ENCODE data around the gene PDE10A. TPM values are rescaled to one million over a fixed set of nuclear protein-coding genes. Genes with fewer than 3 reads are reported as not detected.
A peak's percentile ranks its signal among the peaks of the same experiment; 100 is the strongest.

Gene PDE10A
- total RNA-seq, 6 donors from 2014 or later = 0.89 to 4.9 (median 1.4) TPM

DNA sequence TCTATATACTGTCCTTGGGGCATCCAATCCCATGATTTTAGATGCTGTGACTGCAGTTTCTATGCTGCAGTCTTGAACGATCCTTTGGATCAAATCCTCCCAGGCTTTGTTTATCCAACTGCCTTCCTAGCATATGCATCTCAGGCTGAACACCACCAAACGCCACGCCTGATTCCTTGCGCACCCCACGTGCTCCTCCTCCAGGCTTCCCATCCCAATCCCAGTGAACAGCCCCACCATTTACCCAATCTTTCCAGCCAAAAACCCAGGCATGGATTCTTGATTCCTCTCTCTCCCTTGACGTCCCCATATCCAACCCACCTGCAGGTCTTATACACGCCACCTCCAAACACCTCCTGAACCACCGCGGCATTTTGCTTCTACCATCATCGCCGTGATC is 7.8 kb downstream of the PDE10A start:
- no peak overlapping the region for H3K4me3 ChIP-seq
- no peaks in the 10 kb centered on the region for H3K9me3 ChIP-seq
- H3K27ac ChIP-seq = no peak overlapping the region
- DNase-seq = no peak
- peaks cover 0 to 2% (median 1%) of the 10 kb centered on the region in 4 donors for H3K4me1 ChIP-seq
- no peaks in the 10 kb centered on the region for H3K36me3 ChIP-seq
- ATAC-seq (ENCODE audit: low FRiP score in 2 of 2) = no peak
- peaks cover 0 to 5% (median under 1%) of the 10 kb centered on the region in 4 donors for H3K27me3 ChIP-seq
- WGBS, 2 donors = 95% methylated on average over 11 of the region's 11 CpGs
- TF ChIP-seq POLR2AphosphoS5 (IDR thresholded peaks at IDR 0.05) (no peak), POLR2A (IDR thresholded peaks at IDR 0.05) (no peak), EP300 (IDR thresholded peaks at IDR 0.05) (no peak)
- TF ChIP-seq, protein P1, sequence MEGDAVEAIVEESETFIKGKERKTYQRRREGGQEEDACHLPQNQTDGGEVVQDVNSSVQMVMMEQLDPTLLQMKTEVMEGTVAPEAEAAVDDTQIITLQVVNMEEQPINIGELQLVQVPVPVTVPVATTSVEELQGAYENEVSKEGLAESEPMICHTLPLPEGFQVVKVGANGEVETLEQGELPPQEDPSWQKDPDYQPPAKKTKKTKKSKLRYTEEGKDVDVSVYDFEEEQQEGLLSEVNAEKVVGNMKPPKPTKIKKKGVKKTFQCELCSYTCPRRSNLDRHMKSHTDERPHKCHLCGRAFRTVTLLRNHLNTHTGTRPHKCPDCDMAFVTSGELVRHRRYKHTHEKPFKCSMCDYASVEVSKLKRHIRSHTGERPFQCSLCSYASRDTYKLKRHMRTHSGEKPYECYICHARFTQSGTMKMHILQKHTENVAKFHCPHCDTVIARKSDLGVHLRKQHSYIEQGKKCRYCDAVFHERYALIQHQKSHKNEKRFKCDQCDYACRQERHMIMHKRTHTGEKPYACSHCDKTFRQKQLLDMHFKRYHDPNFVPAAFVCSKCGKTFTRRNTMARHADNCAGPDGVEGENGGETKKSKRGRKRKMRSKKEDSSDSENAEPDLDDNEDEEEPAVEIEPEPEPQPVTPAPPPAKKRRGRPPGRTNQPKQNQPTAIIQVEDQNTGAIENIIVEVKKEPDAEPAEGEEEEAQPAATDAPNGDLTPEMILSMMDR (IDR thresholded peaks at IDR 0.05) = no peak

DNA sequence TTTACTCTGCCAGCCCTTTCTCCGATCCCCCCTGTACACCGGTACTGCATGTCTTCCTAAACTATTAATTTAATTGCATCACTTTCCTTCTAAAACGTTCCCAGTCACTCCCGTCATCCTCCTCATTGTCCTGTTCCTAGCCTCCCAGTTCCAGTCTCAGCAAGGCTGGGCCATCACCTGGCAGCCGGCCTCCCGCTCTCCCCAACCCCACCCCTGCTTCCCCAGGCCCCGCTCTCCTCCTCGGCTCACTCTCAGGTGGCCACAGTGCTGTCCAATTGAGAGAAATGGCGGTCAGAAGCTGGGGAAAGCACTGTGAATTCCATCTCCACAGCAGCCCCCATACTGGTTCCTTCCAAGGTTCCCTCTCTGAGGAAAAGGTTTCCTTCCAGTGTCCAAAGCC is 8.9 kb downstream of the PDE10A start:
- H3K9me3 ChIP-seq = no peaks in the 10 kb centered on the region
- DNase-seq = peak in 1 of 2 donors; percentile 32
- no peaks in the 10 kb centered on the region for H3K4me1 ChIP-seq
- no peak overlapping the region for H3K4me3 ChIP-seq
- ATAC-seq (ENCODE audit: low FRiP score in 2 of 2) = no peak
- H3K27ac ChIP-seq = no peak overlapping the region
- TF ChIP-seq POLR2AphosphoS5 (IDR thresholded peaks at IDR 0.05) = no peak
- 91 to 92% methylated on average over 9 of the region's 9 CpGs for WGBS, 2 donors
- no peaks in the 10 kb centered on the region for H3K27me3 ChIP-seq
- H3K36me3 ChIP-seq = no peaks in the 10 kb centered on the region

DNA sequence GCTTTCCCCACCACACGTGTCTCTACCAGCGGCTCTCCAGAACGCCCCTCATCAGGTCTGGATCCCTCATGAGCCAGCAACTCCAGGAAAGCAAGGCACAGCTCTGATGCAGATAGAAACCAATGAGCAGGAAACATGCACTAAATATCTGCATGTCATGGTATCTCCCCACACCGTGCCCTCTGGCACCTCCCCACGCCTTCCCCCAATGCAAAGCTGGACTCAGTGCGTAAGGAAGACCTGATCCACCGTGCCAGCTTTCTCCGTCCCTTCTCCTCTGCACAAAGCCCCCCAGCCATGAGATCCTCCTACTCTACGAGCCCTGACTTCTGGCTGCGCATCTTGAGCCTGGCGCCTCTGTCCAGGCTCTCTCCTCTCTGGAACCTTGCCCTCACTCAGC is 9.4 kb downstream of the PDE10A start:
- H3K9me3 ChIP-seq = no peaks in the 10 kb centered on the region
- no peaks in the 10 kb centered on the region for H3K4me1 ChIP-seq
- no peak for TF ChIP-seq POLR2A (IDR thresholded peaks at IDR 0.05)
- TF ChIP-seq, protein P1 (IDR thresholded peaks at IDR 0.05) = no peak
- no peak for TF ChIP-seq POLR2AphosphoS5 (IDR thresholded peaks at IDR 0.05)
- no peak for TF ChIP-seq EP300 (IDR thresholded peaks at IDR 0.05)
- no peak for ATAC-seq (ENCODE audit: low FRiP score in 2 of 2)
- H3K4me3 ChIP-seq = no peak overlapping the region
- no peaks in the 10 kb centered on the region for H3K27me3 ChIP-seq
- DNase-seq = no peak
- WGBS, 2 donors = 79 to 80% methylated on average over 11 of the region's 11 CpGs
- H3K27ac ChIP-seq = no peak overlapping the region
- no peaks in the 10 kb centered on the region for H3K36me3 ChIP-seq

DNA sequence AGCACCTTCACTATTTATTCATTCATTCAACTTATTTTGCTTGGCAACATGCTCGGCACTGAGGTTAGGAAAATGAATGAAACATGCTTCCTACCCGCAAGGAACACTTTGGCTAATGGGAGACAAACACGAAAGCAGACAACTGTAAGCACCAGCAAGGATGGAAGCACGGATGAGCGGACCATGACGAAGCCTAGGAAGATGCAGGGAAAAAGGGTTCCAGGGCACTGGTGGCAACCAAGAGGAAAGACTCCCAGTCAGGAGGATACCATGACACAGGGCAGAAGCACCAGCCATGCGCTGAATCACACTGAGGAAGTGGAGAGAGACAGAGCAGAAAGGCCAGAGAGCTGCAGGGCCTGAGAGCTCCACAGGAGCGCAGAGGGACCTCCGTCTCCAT is 9.8 kb downstream of the PDE10A start:
- TF ChIP-seq, protein P1 (IDR thresholded peaks at IDR 0.05) = no peak
- no peak for TF ChIP-seq EP300 (IDR thresholded peaks at IDR 0.05)
- Histone ChIP-seq H3K36me3 (no peaks in the 10 kb centered on the region), H3K9me3 (no peaks in the 10 kb centered on the region), H3K4me3 (no peak overlapping the region), H3K27ac (no peak overlapping the region), H3K4me1 (no peaks in the 10 kb centered on the region), H3K27me3 (no peaks in the 10 kb centered on the region)
- WGBS, 2 donors = 87 to 90% methylated on average over 9 of the region's 9 CpGs
- DNase-seq (no peak), ATAC-seq (ENCODE audit: low FRiP score in 2 of 2) (no peak)

DNA sequence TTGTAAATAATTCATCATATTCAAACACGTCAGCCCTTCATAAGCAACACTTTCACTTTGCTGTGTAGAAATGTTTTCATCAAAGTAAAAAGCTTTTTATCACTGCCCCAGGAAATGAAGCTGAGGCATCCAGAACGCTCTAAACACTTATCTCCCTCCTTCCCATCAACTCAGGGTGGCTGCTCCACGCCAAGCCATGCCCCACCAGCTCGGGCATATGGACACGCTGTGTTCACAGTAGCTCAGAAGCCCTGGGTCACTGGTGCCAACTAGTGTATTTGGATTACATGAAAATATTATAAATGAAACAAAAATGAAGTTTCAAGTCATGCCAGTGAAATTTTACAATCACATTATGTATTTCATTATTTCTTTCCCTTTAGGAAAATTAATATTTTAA is 10.3 kb downstream of the PDE10A start:
- WGBS, 2 donors = 51 to 52% methylated on average over 5 of the region's 5 CpGs
- no peaks in the 10 kb centered on the region for H3K36me3 ChIP-seq
- H3K9me3 ChIP-seq = no peaks in the 10 kb centered on the region
- no peak for TF ChIP-seq EP300 (IDR thresholded peaks at IDR 0.05)
- TF ChIP-seq POLR2A (IDR thresholded peaks at IDR 0.05) = no peak
- TF ChIP-seq, protein P1 (IDR thresholded peaks at IDR 0.05) = no peak
- TF ChIP-seq POLR2AphosphoS5 (IDR thresholded peaks at IDR 0.05) = no peak
- ATAC-seq (ENCODE audit: low FRiP score in 2 of 2) (no peak), DNase-seq (no peak)
- H3K4me1 ChIP-seq = no peaks in the 10 kb centered on the region
- H3K27me3 ChIP-seq = no peaks in the 10 kb centered on the region
- H3K27ac ChIP-seq = no peak overlapping the region
- H3K4me3 ChIP-seq = no peak overlapping the region
